GM18520 (cell line): ENCODE data around the gene CHP1.
"Not testable (repeated sequence)": the region's sequence is repeated elsewhere in the genome, so short reads cannot be mapped to it uniquely, and the experiment has no call there.

Experiments used
- ATAC-seq: cut with Tn5 transposase; IDR thresholded peaks from one replicate; pipeline ENCODE4 v1.9.1; 2021; ENCODE audit not compliant: unreplicated experiment

The CHP1 gene

DNA sequence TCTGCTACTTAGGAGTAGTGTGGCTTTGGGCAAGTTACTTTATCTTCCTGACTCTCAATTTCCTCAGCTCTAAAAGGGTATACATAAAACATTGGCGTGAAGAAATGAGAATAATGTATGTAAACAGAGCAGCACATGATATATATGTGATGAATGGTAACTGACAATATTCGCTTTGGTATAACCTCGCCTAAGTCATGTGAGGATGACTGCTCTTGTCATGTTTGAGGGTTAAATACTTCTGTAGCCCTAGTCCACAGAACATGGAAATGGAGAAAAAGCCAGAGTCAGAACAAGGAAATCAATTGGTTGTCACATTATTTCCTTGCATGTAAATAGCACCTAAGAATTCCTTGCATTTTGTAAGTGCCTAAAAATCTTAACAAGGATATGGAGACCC lies 25.0 kb downstream of the CHP1 start:
- no peak for ATAC-seq

DNA sequence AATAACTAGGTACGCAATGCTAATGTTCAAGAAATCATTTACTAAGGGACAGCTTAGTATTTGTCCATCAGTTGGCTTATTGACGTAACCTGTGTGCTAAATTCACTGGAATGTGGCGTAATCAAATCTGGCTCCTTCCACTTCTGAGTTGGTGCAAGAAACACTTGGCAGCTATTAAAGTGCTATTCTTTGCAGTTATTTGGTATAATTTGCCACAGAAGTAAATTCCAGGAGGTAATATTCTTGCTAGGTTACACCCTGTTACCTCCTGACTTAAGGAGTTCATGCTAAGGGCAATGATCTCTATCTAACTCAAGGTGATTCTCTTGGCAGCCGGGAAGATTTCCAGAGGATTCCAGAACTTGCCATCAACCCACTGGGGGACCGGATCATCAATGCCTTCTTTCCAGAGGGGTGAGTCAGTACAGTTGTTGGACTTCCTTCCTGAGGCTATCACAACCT lies 25.5 kb downstream of the CHP1 start:
- no peak for ATAC-seq

DNA sequence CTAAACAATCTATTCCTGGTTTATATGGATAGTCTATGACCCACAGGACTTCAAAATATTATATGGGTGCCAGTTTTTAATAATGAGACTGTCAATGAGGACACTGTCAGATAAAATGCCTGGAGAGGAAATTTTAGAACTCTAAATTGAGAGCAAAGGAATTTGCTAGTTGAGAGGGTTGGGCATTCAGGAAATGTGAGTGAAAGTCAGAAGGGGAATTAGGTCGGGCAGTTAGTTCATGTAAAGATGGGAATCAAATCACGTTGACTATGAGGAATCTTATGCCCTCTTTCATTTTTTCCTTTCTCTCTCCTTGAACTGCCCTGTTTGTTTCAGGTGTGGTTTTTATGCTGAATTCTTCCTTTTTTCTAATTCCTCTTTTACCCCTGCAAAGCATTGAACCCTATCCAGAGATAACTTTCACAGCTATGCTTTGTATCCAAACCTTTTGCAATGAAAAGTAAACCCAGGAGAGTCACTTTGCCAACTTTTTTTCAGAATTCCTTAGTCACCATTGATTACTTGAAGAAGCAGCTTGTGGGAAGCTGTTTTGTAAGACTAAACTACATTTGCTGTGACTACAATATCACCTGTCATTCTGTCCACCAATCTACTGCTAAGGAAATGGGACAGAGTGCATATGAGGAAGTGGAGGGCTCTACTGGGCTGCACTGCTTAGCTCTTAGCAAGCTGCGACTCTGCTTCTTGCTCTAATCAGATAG lies 27.8 kb downstream of the CHP1 start:
- no peak for ATAC-seq

DNA sequence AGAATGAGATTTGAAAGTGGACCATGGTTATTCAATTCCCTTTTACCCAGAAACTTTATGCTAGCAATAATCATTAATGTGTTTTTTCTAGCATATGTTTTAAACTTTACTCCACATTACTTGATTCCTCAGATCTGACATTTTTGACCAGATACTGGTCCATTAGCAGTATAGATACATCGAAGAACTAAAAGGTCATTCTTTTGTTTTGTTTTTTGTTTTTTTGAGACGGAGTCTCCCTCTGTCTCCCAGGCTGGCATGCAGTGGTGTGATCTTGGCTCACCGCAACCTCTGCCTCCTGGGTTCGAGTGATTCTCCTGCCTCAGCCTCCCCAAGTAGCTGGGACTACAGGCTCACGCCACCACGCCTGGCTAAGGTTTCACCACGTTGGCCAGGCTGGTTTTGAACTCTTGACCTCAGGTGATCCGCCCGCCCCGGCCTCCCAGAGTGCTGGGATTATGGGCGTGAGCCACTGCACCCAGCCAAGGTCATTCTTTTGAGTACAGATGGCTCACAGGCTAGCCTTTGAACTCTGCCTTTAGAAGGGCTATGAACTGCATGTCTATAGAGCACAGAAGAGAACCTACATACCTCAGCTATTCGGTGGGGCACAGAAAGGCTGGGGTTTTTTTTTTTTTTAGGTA lies 28.6 kb downstream of the CHP1 start:
- ATAC-seq: no peak

DNA sequence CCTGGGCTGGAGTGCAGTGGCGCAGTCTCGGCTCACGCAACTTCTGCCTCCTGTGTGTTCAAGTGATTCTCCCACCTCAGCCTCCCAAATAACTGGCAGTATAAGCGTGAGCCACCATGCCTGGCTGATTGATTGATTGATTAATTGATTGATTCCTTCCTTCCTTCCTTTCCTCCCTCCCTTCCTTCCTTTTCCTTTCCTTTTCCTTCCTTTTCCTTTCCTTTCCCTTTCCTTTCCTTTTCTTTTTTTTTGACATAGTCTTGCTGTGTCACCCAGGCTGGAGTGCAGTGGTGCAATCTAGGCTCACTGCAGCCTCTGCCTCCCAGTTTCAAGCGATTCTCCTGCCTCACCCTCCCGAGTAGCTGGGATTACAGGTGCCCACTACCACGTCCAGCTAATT lies 29.9 kb downstream of the CHP1 start:
- ATAC-seq: not testable (repeated sequence)

DNA sequence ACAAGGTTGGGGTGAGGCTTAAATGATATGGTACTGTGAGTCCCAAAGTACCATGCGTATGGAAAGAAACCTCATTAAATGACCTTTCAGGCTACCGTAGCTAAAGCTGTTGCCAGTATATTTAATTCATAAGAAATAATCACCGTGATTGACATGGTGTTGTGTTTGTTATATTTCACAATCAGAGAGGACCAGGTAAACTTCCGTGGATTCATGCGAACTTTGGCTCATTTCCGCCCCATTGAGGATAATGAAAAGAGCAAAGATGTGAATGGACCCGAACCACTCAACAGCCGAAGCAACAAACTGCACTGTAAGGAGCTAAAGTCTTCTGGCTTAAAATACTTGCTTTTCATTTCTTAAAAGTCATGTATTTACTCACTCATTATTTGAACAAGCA lies 31.5 kb downstream of the CHP1 start:
- ATAC-seq: no peak

DNA sequence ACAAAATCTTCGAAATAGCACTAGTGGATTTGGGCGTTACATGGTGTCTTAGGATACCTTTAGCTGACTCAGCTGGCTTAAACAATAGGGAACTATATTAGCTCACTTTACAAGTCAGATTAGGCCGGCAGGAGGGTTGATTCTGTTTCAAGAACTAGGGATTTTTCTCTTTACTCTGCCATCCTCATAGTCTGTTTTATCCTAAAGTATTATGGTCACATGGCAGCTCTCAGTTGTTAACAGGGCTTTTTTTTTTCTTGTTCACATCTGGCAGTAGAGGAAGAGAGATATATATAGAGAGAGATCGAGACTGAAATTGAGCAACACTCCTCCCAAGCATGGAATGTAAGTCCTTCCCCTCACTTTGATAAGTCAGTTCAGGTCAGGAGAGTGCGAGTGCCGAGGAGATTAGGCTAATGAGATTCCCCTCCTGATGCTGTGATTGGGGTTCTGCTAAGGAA lies 32.9 kb downstream of the CHP1 start:
- no peak for ATAC-seq

DNA sequence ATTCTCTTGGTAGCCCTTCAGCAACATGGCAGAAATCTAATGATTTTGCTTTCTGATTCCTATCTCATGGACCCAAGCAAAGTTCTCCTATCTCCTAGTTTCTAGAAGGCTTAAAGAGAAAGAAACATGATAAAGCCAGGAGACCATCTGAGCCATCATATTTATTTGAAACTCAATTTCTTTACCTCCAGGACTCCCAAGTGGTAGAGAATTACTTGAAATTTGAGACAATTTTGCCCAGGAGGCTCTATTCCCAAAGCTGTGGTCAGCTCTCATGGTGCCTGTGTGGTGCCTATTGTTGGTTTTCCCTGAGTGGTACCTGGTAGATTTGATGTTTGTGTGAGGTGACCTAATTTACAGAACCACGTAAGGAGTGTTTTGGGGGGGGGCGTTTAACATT lies 38.8 kb downstream of the CHP1 start:
- no peak for ATAC-seq

DNA sequence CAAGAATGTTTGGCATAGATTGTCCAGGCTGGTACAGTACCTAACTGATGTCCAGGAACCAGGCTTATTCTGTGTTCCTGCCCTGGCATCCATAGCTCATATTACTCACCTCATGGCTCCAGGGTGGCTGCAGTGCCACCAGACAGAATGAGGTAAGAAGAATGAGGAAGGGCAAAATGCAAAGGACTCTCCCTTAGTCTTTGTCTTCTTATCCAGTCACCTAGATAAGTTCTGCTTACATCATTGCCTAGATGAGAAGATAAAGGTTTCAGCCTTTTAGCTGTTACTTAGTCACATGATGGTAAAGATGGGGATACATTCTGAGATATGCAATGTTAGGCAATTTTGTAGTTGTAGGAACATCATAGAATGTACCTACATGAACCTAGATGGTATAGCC lies 45.8 kb downstream of the CHP1 start:
- ATAC-seq: no peak

DNA sequence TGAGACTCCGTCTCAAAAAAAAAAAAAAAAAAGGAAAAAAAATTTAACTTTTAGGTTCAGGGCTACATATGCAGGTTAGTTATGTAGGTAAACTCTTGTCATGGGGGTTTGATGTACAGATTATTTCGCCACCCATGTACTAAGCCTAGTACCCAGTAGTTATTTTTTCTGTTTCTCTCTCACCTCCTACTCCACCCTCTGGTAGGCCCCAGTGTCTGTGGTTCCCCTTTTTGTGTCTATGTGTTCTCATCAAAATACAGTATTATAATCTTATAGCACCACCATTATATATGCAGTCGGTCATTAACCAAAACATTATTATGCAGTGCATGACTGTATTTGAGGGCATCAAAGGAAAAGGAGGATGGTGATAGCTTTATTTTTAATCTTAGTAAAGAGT lies 47.3 kb downstream of the CHP1 start:
- ATAC-seq: no peak

DNA sequence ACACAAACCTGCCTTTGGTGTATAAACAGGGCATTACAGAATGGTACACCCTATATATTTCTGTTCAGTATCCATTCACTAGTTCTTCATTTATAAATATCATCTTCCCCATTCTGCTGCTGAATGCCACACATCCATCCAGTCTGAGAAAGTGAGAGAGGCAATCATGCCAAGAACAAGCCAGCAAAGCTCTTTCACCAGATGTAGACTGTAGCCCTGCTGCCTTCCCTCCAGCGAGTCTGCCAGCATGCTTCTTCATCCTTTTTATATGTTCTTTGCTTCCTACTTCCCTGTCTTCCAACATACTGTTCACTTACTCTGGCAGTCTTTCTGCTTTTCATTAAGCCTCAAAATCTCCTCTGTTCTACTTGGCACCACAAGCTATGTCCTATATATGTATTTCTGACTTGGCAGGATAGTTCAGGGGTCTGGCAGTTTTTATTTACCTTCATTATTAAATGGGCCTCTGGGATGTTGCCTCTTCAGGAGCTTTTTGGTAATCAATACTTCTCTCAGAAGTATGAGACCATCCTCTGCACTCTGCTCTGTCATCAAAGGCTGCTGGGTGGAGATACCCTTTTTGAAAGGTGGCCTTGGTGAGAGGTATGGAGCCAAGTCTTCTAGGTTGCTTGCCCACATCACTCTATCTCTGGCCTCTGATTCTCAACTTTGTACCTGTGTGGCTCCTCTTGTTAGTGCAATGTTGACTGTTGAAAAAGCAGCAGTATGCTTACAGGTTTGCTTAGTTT lies 48.6 kb downstream of the CHP1 start:
- no peak for ATAC-seq

DNA sequence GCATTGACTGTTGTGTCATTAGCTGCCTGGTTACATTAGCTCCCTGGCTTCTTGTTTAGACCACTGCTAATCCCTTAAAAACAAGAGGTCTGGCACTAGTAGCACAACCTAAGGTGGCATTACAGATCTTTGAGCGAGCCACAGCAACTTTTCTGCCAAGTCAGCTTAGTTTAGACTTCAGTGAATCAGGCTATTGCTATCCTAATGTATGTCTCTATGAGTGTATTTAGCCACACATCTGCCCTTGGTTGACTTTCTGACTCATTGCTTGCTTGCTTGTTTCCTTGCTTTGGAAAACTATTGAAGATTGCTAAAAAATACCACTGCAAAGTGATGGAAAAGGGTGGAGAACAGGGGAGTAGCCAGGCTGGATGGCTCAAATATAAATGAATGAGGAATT lies 50.2 kb downstream of the CHP1 start:
- no peak for ATAC-seq

DNA sequence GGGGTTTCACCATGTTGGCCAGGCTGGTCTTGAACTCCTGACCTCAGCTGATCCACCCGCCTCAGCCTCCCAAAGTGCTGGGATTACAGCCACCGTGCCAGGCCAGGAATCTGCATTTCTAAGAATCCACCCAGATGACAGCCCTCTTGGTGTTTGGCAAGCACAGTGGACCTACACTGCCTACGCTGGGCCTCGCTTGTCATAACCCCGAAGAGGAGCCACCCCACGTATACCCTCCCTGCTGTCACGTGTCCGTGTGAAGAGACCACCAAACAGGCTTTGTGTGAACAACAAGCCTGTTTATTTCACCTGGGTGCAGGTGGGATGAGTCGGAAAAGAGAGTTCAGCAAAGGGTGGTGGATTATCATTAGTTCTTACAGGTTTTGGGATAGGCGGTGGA lies 51.4 kb downstream of the CHP1 start:
- ATAC-seq: not testable (repeated sequence)

DNA sequence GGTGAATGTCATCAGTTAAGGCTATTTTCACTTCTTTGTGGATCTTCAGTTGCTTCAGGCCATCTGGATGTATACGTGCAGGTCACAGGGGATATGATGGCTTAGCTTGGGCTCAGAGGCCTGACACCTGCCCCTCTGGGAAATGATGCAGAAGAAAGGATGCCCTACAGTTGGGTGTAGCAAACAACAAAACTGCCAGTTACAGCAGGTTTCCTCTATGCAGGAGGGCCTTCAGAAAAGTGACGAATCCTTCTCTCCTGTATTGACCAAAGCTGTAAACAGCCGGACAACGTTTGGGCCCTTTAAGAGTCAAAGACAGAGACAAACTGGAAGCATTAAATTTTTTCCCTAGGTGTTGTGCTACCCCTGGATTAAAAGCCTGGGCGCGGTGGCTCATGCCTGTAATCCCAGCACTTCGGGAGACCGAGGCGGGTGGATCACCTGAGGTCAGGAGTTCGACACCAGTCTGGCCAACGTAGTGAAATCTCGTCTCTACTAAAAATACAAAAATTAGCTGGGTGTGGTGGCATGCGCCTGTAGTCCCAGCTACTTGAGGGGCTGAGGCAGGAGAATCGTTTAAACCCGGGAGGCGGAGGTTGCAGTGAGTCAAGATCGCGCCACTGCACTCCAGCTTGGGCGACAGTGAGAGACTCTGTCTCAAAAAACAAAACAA lies 52.0 kb downstream of the CHP1 start:
- not testable (repeated sequence) for ATAC-seq

DNA sequence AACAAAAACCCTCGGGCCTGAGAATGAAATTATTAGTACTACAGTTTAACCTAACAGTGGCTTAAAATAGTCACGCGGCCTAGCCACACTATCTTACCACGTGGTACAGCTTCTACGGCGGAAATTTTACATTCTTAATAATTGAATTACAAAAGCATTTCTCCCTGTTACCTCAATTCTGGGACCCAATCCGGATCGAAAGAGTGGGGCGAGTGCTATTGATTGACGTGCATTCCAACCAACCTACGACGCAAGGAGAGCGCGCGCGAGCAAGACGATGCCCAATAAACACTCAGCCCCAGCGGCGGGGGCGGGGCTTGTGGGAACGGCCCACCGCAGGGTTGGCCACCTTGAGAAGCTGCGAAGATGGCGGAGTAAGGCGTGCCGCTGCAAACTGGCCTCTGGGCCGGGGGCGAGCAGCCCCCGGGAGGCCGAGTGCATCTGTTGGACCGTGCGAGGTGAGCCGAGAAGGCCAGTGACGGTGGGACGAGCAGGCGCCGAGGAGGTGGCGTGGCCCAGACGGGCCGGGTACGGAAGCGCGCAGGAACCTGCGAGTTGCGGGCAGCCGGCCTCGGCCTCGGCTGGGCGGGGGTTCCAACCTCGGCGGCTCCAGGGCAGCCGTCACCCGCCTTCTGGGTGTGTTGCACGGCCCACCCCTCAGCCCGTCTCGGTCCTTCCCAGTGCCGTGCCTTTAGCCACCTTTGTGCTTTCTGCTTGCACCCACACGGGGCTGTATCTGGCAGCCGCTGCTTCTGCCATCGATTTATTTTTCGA lies 52.8 kb downstream of the CHP1 start:
- peak; percentile 92 for ATAC-seq

DNA sequence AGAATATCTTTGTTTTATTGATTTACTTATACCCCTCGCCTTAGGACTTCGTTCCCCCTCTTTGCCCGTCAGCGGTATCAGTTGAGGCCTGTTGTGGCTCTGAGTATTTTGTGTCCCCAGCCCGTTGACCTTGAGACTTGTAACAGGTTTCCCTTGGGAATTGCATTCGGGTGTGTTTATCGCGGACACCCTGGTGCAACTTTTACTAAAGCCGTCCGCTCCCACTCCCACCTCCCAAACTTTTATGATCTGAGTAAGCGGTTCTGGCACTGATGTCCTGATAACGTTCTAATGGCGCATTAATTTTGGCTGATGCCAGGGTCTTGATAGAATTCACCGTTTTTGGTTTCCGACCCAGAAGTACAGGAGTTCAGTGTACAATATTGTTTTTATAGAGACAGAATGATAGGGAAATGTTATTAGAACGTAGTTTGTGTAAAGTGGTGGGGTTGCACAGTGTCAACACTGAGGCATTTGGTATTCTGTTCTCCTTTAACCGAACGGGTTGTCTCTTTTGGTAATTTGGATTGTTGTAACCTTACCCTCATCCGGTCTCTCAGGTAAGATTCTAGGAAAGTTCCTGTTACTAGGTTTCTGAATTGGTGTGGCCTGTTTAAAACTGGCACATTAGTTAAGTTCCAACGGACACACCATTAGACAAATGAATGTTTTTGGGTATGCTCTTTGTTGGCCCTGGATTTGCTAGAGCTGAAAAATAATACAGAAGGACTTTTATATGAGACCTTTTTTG lies 53.5 kb downstream of the CHP1 start:
- ATAC-seq: no peak

DNA sequence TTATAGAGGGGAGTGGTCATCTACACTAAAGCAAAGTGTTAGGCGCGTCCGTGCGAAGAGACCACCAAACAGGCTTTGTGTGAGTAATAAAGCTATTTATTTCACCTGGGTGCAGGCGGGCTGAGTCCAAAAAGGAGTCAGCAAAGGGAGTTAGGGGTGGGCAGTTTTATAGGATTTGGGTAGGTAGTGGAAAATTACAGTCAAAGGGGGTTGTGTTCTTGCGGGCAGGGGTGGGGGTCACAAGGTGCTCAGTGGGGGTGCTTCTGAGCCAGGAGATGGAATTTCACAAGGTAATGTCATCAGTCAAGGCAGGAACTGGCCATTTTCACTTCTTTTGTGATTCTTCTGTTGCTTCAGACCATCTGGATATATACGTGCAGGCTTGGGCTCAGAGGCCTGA lies 54.2 kb downstream of the CHP1 start:
- no peak for ATAC-seq

DNA sequence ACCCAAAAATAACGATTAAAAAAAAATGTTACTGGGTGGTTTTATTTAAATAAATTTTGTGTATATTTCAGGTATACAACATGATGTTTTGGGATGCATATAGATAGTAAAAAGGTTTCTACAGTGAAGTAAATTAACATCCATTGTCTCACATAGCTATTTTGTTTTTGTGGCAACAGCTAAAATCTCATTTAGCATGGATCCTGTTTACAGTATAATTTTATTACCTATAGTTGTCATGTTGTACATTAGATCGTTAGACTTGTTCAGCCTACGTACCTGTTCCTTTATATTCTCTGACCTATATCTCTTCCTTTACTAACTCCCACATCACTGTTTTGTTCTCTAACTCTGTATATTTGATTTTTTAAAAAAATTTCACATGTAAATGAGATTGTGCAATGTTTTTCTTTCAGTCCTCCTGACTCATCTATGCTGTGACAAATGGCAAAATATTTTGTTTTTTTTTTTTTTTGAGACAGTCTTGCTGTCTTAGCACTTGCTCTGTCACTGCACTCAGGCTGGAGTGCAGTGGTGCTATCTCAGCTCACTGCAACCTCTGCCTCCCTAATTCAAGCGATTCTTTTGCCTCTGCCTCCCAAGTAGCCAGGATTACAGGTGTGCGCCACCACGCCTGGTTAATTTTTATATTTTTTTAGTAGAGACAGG lies 55.7 kb downstream of the CHP1 start:
- no peak for ATAC-seq

DNA sequence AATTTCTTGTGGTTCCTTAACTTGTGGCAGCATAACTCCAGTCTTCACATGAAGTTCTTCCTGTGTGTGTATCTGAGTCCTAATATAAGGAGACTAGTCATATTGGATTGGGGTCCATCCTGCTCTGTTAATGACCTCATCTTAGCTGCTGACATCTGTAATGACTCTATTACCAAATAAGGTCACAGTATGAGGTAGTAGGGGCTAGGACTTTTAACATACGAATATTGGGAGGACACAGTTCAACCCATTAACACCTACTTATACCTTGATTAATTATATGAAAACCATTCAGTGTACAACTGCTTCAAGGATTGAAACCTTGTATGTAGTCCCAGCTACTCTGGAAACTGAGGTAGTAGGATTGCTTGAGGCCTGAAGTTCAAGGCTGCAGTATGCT lies 57.4 kb downstream of the CHP1 start:
- no peak for ATAC-seq
